H1 (cell line): ENCODE measurements around the gene R3HDM1. TPM values are rescaled to one million over a fixed set of nuclear protein-coding genes. Genes with fewer than 3 reads are reported as not detected.
"Not testable (repeated sequence)": the region's sequence is repeated elsewhere in the genome, so short reads cannot be mapped to it uniquely, and the experiment has no call there.

Source experiments
- CTCF ChIA-PET: fragments of 300-600 bp; sonication (Branson Sonifier 250); formaldehyde crosslinking; loops from one replicate; lab custom pipeline; 2021; ENCODE audit not compliant: partially characterized antibody; lab: Charles Lee
- POLR2A ChIA-PET: fragments of 300-600 bp; sonication (Branson Sonifier 250); formaldehyde crosslinking; loops from one replicate; lab custom pipeline; 2021; ENCODE audit warnings: inconsistent platforms; ENCODE audit not compliant: partially characterized antibody; lab: Charles Lee
- DNase-seq, 2 experiments: peaks; one replicate each; pipeline versions ENCODE4 v3.0.0 to v3.0.0-alpha.2; 2010 to 2022; ENCODE audit warnings: low spot score in 2 of 2, low read depth in 1 of 2, mixed read lengths in 1 of 2
- FAIRE-seq: peaks from 2 replicates; lab custom pipeline; 2011; peaks lifted over from hg19 to GRCh38; lab: Jason Lieb, UNC
- H2AFZ ChIP-seq: 2 replicates; pipeline ENCODE4 v1.8.1; 2012; ENCODE audit warnings: low read length, inconsistent platforms
- H2AK5ac ChIP-seq: 2 replicates; pipeline ENCODE4 v1.6.1; 2013; ENCODE audit warnings: low read depth, low read length
- H2BK120ac ChIP-seq: replicated peaks from 2 replicates; pipeline ENCODE3; 2013; ENCODE audit warnings: low read depth, low read length, inconsistent platforms
- H2BK12ac ChIP-seq: 2 replicates; pipeline ENCODE4 v1.6.1; 2013; ENCODE audit warnings: low read depth, low read length
- H2BK15ac ChIP-seq: 2 replicates; pipeline ENCODE4 v1.6.1; 2013; ENCODE audit warnings: low read length
- H2BK20ac ChIP-seq: 2 replicates; pipeline ENCODE4 v1.6.1; 2013; ENCODE audit warnings: low read length
- H2BK5ac ChIP-seq: 2 replicates; pipeline ENCODE4 v1.6.1; 2013; ENCODE audit warnings: low read depth, low read length
- H3K14ac ChIP-seq: 2 replicates; pipeline ENCODE4 v1.6.1; 2013; ENCODE audit warnings: inconsistent platforms; ENCODE audit not compliant: insufficient read length
- H3K18ac ChIP-seq: 2 replicates; pipeline ENCODE4 v1.6.1; 2013; ENCODE audit warnings: low read length; ENCODE audit errors: extremely low read depth
- H3K23ac ChIP-seq: 2 replicates; pipeline ENCODE4 v1.6.1; 2013; ENCODE audit warnings: inconsistent platforms; ENCODE audit not compliant: insufficient read length
- H3K23me2 ChIP-seq: 2 replicates; pipeline ENCODE4 v1.6.1; 2013; ENCODE audit warnings: low read depth, low read length
- H3K27ac ChIP-seq: 2 replicates; pipeline ENCODE4 v1.6.1; 2011; ENCODE audit warnings: low read depth, low read length, inconsistent platforms
- H3K27me3 ChIP-seq, 4 experiments: replicated peaks in 1 of 4; 1 replicate in 1 of 4; 2 replicates in 3 of 4; pipeline versions ENCODE4 v1.6.1 to v1.8.1; 2011 to 2013; ENCODE audit warnings: low read length in 3 of 4, mild to moderate bottlenecking in 3 of 4, inconsistent platforms in 2 of 4, mixed read lengths in 2 of 4, moderate library complexity in 1 of 4; ENCODE audit not compliant: control insufficient read depth in 3 of 4, insufficient read depth in 3 of 4; ENCODE audit errors: extremely low read depth in 1 of 4
- H3K36me3 ChIP-seq, 4 experiments: 2 replicates each; pipeline versions ENCODE4 v1.6.1 to v1.8.1; 2011 to 2013; ENCODE audit warnings: mild to moderate bottlenecking in 4 of 4, low read length in 3 of 4, moderate library complexity in 2 of 4, control low read depth in 1 of 4, inconsistent platforms in 1 of 4; ENCODE audit not compliant: insufficient read depth in 4 of 4, control insufficient read depth in 2 of 4
- H3K4ac ChIP-seq: replicated peaks from 2 replicates; pipeline ENCODE3; 2013; ENCODE audit warnings: low read length, low read depth, mixed read lengths, inconsistent platforms; ENCODE audit not compliant: insufficient read length
- H3K4me1 ChIP-seq, 4 experiments: replicated peaks in 1 of 4; 1 replicate in 1 of 4; 2 replicates in 3 of 4; pipeline versions ENCODE4 v1.6.1 to v1.8.1; 2011 to 2013; ENCODE audit warnings: low read length in 3 of 4, inconsistent platforms in 2 of 4, mixed read lengths in 1 of 4; ENCODE audit not compliant: insufficient read depth in 4 of 4, control insufficient read depth in 3 of 4
- H3K4me2 ChIP-seq, 2 experiments: 2 replicates each; pipeline versions ENCODE4 v1.6.1 to v1.8.1; 2011 to 2013; ENCODE audit warnings: low read depth in 2 of 2, low read length in 2 of 2, control low read depth in 1 of 2, inconsistent platforms in 1 of 2, mild to moderate bottlenecking in 1 of 2; ENCODE audit not compliant: insufficient read depth in 1 of 2
- H3K4me3 ChIP-seq, 4 experiments: fragments of 200-600, 300-600 bp in 1 of 4; sonication (generic), shearing (Covaris generic), sonication (Bioruptor Twin) in 1 of 4; 2 replicates each; pipeline versions ENCODE4 v1.5.1 to v1.8.1; 2011 to 2016; ENCODE audit warnings: low read length in 4 of 4, low read depth in 3 of 4, control low read depth in 2 of 4, inconsistent platforms in 2 of 4, mild to moderate bottlenecking in 2 of 4, mixed read lengths in 1 of 4, moderate library complexity in 1 of 4; ENCODE audit not compliant: insufficient read depth in 2 of 4; ENCODE audit errors: extremely low read depth in 1 of 4
- H3K56ac ChIP-seq: replicated peaks from 2 replicates; pipeline ENCODE3; 2013; ENCODE audit warnings: low read depth, mild to moderate bottlenecking, mixed read lengths, low read length, inconsistent platforms; ENCODE audit not compliant: insufficient read length
- H3K79me1 ChIP-seq: 2 replicates; pipeline ENCODE4 v1.6.1; 2013; ENCODE audit warnings: low read depth, low read length, control low read depth
- H3K79me2 ChIP-seq, 2 experiments: 2 replicates each; pipeline versions ENCODE4 v1.6.1 to v1.8.1; 2012 to 2013; ENCODE audit warnings: low read length in 2 of 2, mild to moderate bottlenecking in 2 of 2, inconsistent platforms in 1 of 2; ENCODE audit not compliant: insufficient read depth in 2 of 2, control insufficient read depth in 1 of 2
- H3K9ac ChIP-seq, 4 experiments: replicated peaks in 1 of 4; 1 replicate in 1 of 4; 2 replicates in 3 of 4; pipeline versions ENCODE4 v1.6.1 to v1.8.1; 2011 to 2013; ENCODE audit warnings: low read depth in 3 of 4, low read length in 3 of 4, control low read depth in 2 of 4, mild to moderate bottlenecking in 2 of 4, moderate library complexity in 2 of 4, inconsistent platforms in 1 of 4; ENCODE audit errors: extremely low read depth in 1 of 4
- H3K9me3 ChIP-seq, 2 experiments: 2 replicates each; pipeline versions ENCODE4 v1.6.1 to v1.8.1; 2012 to 2013; ENCODE audit warnings: mild to moderate bottlenecking in 2 of 2, moderate library complexity in 2 of 2, control low read depth in 1 of 2, inconsistent platforms in 1 of 2, low read depth in 1 of 2, low read length in 1 of 2, mixed read lengths in 1 of 2; ENCODE audit not compliant: insufficient read depth in 2 of 2
- H4K20me1 ChIP-seq, 2 experiments: replicated peaks in 1 of 2; 2 replicates each; pipeline versions ENCODE3 to v1.8.1; 2011 to 2013; ENCODE audit warnings: inconsistent platforms in 2 of 2, low read length in 2 of 2, mild to moderate bottlenecking in 1 of 2; ENCODE audit not compliant: insufficient read depth in 2 of 2, control insufficient read depth in 1 of 2
- H4K5ac ChIP-seq: 2 replicates; pipeline ENCODE4 v1.6.1; 2013; ENCODE audit warnings: low read length, low read depth, mixed read lengths, inconsistent platforms; ENCODE audit not compliant: insufficient read length
- H4K8ac ChIP-seq: 2 replicates; pipeline ENCODE4 v1.8.0; 2013; ENCODE audit warnings: mild to moderate bottlenecking, moderate library complexity, low read length, inconsistent platforms; ENCODE audit not compliant: insufficient read depth; ENCODE audit errors: extremely low read depth
- H4K91ac ChIP-seq: replicated peaks from 2 replicates; pipeline ENCODE3; 2013; ENCODE audit warnings: low read length, mixed read lengths, inconsistent platforms; ENCODE audit not compliant: insufficient read length
- EP300 ChIP-seq, 2 experiments: IDR thresholded peaks; 1 replicate in 1 of 2; 2 replicates in 1 of 2; pipeline ENCODE4 v1.6.1; 2011 to 2012; ENCODE audit warnings: low read depth in 2 of 2, low read length in 2 of 2, mild to moderate bottlenecking in 2 of 2, borderline replicate concordance in 1 of 2, inconsistent platforms in 1 of 2, moderate library complexity in 1 of 2
- WGBS, 2 experiments: shearing (Covaris generic) in 1 of 2; methylation state at CpG; one replicate each; pipeline versions ENCODE4 v1.1.6 to v1.1.7; 2013 to 2015; ENCODE audit warnings: low lambda C conversion rate in 2 of 2, mixed read lengths in 2 of 2, inconsistent platforms in 1 of 2, low coverage in 1 of 2, missing lambda C conversion rate in 1 of 2; ENCODE audit not compliant: insufficient replicate concordance in 2 of 2, insufficient coverage in 1 of 2, insufficient read length in 1 of 2; ENCODE audit errors: extremely low coverage in 1 of 2, missing lambda C conversion rate in 1 of 2; 5-methylcytosine and 5-hydroxymethylcytosine counted together
- polyA plus RNA-seq, 7 experiments: library from polyadenylated mRNA; depleted of rRNA in 3 of 7; stranded (reverse) in 5 of 7; unstranded in 2 of 7; fragments of >200 nt in 5 of 7; fragments of 200-250 nt in 2 of 7; gene quantifications; 1 replicate in 5 of 7; 2 replicates in 1 of 7; 4 replicates in 1 of 7; pipeline versions ENCODE4 v1.2.1 to v1.2.3, GENCODE V29; 2011 to 2013; ENCODE audit warnings: missing spikeins in 2 of 7, mixed read lengths in 2 of 7
- total RNA-seq: library from RNA; stranded (reverse); fragmentation: NEBNext Ultra II Directional; extraction: Animal tissue kit (Norgen Biotek cat#: 25700); gene quantifications from 2 replicates; pipeline ENCODE4 v1.2.1, GENCODE V29; 2021

The R3HDM1 gene
- total and polyA plus RNA-seq, 2 of the 8 experiments (the other 6 are each of a cell fraction or from before 2014, with no cell fraction given), result 77.7 to 120 TPM

GRCh38 chr2:135498588-135498987, 32.7 kb upstream of the R3HDM1 start:
- H2BK12ac ChIP-seq, H3K79me2 ChIP-seq, H3K18ac ChIP-seq, H3K4me1 ChIP-seq, H3K27ac ChIP-seq, H4K91ac ChIP-seq, H2BK15ac ChIP-seq, H2AFZ ChIP-seq, H4K5ac ChIP-seq, H3K9ac ChIP-seq, DNase-seq, H3K14ac ChIP-seq, FAIRE-seq, H3K23me2 ChIP-seq, H4K20me1 ChIP-seq, H3K79me1 ChIP-seq, H3K4me2 ChIP-seq, H3K4me3 ChIP-seq, H3K27me3 ChIP-seq, POLR2A ChIA-PET, H4K8ac ChIP-seq, H2BK120ac ChIP-seq, H2BK20ac ChIP-seq, CTCF ChIA-PET, H3K4ac ChIP-seq, H3K56ac ChIP-seq, H2AK5ac ChIP-seq, H2BK5ac ChIP-seq, H3K23ac ChIP-seq: not testable (repeated sequence)
- TF ChIP-seq EP300 (IDR thresholded peaks at IDR 0.05; ENCODE audit: borderline replicate concordance in 1 of 2, low read depth in 2 of 2, low read length in 2 of 2), result peak in 1 of 2 experiments; percentile 66; a peak in 1 of 3 replicates
- Histone ChIP-seq H3K36me3 (peaks cover 0 to 28% (median 13%) of the 10 kb centered on the region in 4 experiments; a peak in 3 of 8 replicates), H3K9me3 (peaks cover 8 to 16% of the 10 kb centered on the region in 2 experiments; a peak in 2 of 4 replicates)
- WGBS, 2 experiments, result 91% methylated on average over 7 of the region's 7 CpGs; no CpG with 5 or more reads in 1 of the 2 experiments
